GM23248 (cell line): ENCODE results near the gene ADRM1.

Experiments
- EZH2 ChIP-seq: fragments of 200-600 bp; sonication (generic); IDR thresholded peaks from 2 replicates; pipeline ENCODE4 v1.6.1; 2018; ENCODE audit warnings: antibody characterized with exemption, mild to moderate bottlenecking; ENCODE audit not compliant: insufficient read depth, poor library complexity, severe bottlenecking
- EZH2phosphoT487 ChIP-seq: fragments of 200-600 bp; sonication (generic); IDR thresholded peaks from 2 replicates; pipeline ENCODE4 v1.6.1; 2018; ENCODE audit warnings: antibody characterized with exemption, moderate library complexity, mild to moderate bottlenecking, low read depth; ENCODE audit not compliant: insufficient read depth

- TF ChIP-seq EZH2phosphoT487 (no peak), EZH2 (no peak)
Observed at GRCh38 chr20:62292108-62292507, 10.7 kb upstream of the ADRM1 start.
